Adrenal gland (tissue), 12 donors: ENCODE measurements around the gene NACC2. TPM values are rescaled to one million over a fixed set of nuclear protein-coding genes. Genes with fewer than 3 reads are reported as not detected.
"Not testable (repeated sequence)": the region's sequence is repeated elsewhere in the genome, so short reads cannot be mapped to it uniquely, and the experiment has no call there.

ENCODE experiments used
- DNase-seq, 7 donors: peaks; one replicate each; pipeline ENCODE4 v3.0.0-alpha.2; 2019 to 2020
- H3K27ac ChIP-seq, 5 donors: fragments of 200-600 bp; sonication (generic) in 4 of 5; 1 replicate in 3 of 5; 2 replicates in 2 of 5; pipeline versions ENCODE4 v1.5.1 to v1.8.0; 2016 to 2020; ENCODE audit warnings: mild to moderate bottlenecking in 1 of 5
- H3K27me3 ChIP-seq: fragments of 200-600 bp; 2 replicates; pipeline ENCODE4 v1.8.0; 2021
- H3K36me3 ChIP-seq, 2 donors: fragments of 200-600 bp; replicated peaks in 1 of 2; 1 replicate in 1 of 2; 2 replicates in 1 of 2; pipeline versions ENCODE4 v1.5.1 to v1.8.0; 2018 to 2022
- H3K4me1 ChIP-seq, 2 donors: fragments of 200-600 bp; replicated peaks in 1 of 2; 1 replicate in 1 of 2; 2 replicates in 1 of 2; pipeline versions ENCODE4 v1.5.1 to v1.8.0; 2018 to 2021
- H3K4me3 ChIP-seq, 4 donors: fragments of 200-600 bp; sonication (generic) in 3 of 4; one replicate each; pipeline ENCODE4 v1.5.1; 2016 to 2018
- H3K9me3 ChIP-seq, 3 donors: fragments of 200-600 bp; sonication (generic) in 1 of 3; replicated peaks in 1 of 3; 1 replicate in 2 of 3; 2 replicates in 1 of 3; pipeline versions ENCODE4 v1.5.1 to v1.8.0; 2016 to 2021
- CTCF ChIP-seq, 6 experiments: fragments of 450-650 bp in 4 of 6; fragments of 200-600 bp in 2 of 6; sonication (generic) in 1 of 6; IDR thresholded peaks; 1 replicate in 5 of 6; 2 replicates in 1 of 6; pipeline versions ENCODE4 v1.5.1 to v1.8.0; 2016 to 2021; ENCODE audit warnings: antibody characterized with exemption in 6 of 6, mild to moderate bottlenecking in 2 of 6, moderate library complexity in 1 of 6
- POLR2A ChIP-seq, 2 donors: fragments of 450-650 bp; IDR thresholded peaks; one replicate each; pipeline ENCODE4 v1.6.1; 2017; ENCODE audit warnings: antibody characterized with exemption in 2 of 2, mild to moderate bottlenecking in 2 of 2, moderate library complexity in 1 of 2
- WGBS, 4 donors: extraction: QIAGEN DNeasy Blood & Tissue Kit in 2 of 4; methylation state at CpG; one replicate each; pipeline versions ENCODE4 v1.1.5 to v1.1.7; 2013 to 2017; 5-methylcytosine and 5-hydroxymethylcytosine counted together
- intact Hi-C, 2 donors: fragments of 100-400 bp; cut with DNase I; formaldehyde crosslinking; loops; one replicate each; pipeline versions ENCODE4 v1.14.1 to v1.15.0; 2022 to 2023
- polyA plus RNA-seq, 3 donors: library from polyadenylated mRNA; stranded (reverse); fragments of 200-250 nt in 2 of 3; fragments of 350-450 nt in 1 of 3; fragmentation: Illumina TruSeq in 1 of 3; extraction: RNeasy Lipid Tissue Mini Kit (QIAGEN cat#74804) in 1 of 3; gene quantifications; one replicate each; pipeline ENCODE4 v1.2.3, GENCODE V29; 2013 to 2014
- total RNA-seq, 9 donors: library from RNA; depleted of rRNA in 4 of 9; stranded (reverse); fragments of >200 nt in 4 of 9; fragments of 120-200 nt in 1 of 9; fragmentation: NEBNext Ultra II Directional in 1 of 9; extraction: Animal tissue kit (Norgen Biotek cat#: 25700) in 1 of 9; gene quantifications; one replicate each; pipeline versions ENCODE4 v1.1.0 to v1.2.4, GENCODE V29; 2013 to 2023
- donor health status: healthy with polysubstance abuse.
- donor health status: Bipolar disorder and iron deficiency.
- donor health status: DM: yes; HTN: yes; CAD: no.
- donor health status: DM: no; HTN: no; CAD: no.
- donor health status: DM: no; HTN: no; CAD: no.
- donor health status: DM: yes; HTN: yes; CAD: no.

Gene NACC2
- total and polyA plus RNA-seq, 12 donors, result 3.3 to 61.0 (median 35.3) TPM

- intact Hi-C loops, result loop anchor here in 1 of 2 donors (10.0 kb wide), 1 partner anchor 264 kb away; the partner anchor contains the start of gene KCNT1
- no peaks in the 10 kb centered on the region for H3K27me3 ChIP-seq
- TF ChIP-seq POLR2A (IDR thresholded peaks at IDR 0.05) (no peak), CTCF (IDR thresholded peaks at IDR 0.05) (no peak)
- H3K27ac ChIP-seq, result peak overlapping the region in 3 of 5 donors; percentile 58 to 87 (median 77)
- H3K4me3 ChIP-seq, result no peak overlapping the region
- 21 to 28% (median 24%) methylated on average over 4 to 7 of the region's 7 CpGs for WGBS, 4 donors
- no peaks in the 10 kb centered on the region for H3K36me3 ChIP-seq
- peak in 5 of 7 donors; percentile 52 to 79 (median 67) for DNase-seq
- peaks cover 0 to 31% of the 10 kb centered on the region in 2 donors for H3K4me1 ChIP-seq
- no peaks in the 10 kb centered on the region for H3K9me3 ChIP-seq
These were observed 126.5 kb downstream of the NACC2 start for GRCh38 chr9:135968601-135969000.

- intact Hi-C loops, result loop anchor here in 1 of 2 donors (10.0 kb wide), 1 partner anchor 263 kb away; the partner anchor contains the start of gene KCNT1
- Histone ChIP-seq H3K27me3 (no peaks in the 10 kb centered on the region), H3K4me1 (peaks cover 0 to 31% of the 10 kb centered on the region in 2 donors), H3K36me3 (no peaks in the 10 kb centered on the region), H3K27ac (peak overlapping the region in 2 of 5 donors; percentile 77 to 87), H3K9me3 (no peaks in the 10 kb centered on the region), H3K4me3 (no peak overlapping the region)
- DNase-seq, result no peak
- 40 to 43% (median 42%) methylated on average over 4 to 5 of the region's 5 CpGs for WGBS, 4 donors
- TF ChIP-seq CTCF (IDR thresholded peaks at IDR 0.05) (no peak), POLR2A (IDR thresholded peaks at IDR 0.05) (no peak)
These were observed 127.0 kb downstream of the NACC2 start for GRCh38 chr9:135968083-135968476.

GRCh38 chr9:135966916-135967260, 128.2 kb downstream of the NACC2 start:
- intact Hi-C loops, result loop anchor here in 1 of 2 donors (2.0 to 10.0 kb wide), 2 partner anchors 156 to 262 kb away; partner anchors contain the start of gene KCNT1
- 61 to 83% (median 68%) methylated on average over 2 to 16 of the region's 16 CpGs for WGBS, 4 donors

DNA sequence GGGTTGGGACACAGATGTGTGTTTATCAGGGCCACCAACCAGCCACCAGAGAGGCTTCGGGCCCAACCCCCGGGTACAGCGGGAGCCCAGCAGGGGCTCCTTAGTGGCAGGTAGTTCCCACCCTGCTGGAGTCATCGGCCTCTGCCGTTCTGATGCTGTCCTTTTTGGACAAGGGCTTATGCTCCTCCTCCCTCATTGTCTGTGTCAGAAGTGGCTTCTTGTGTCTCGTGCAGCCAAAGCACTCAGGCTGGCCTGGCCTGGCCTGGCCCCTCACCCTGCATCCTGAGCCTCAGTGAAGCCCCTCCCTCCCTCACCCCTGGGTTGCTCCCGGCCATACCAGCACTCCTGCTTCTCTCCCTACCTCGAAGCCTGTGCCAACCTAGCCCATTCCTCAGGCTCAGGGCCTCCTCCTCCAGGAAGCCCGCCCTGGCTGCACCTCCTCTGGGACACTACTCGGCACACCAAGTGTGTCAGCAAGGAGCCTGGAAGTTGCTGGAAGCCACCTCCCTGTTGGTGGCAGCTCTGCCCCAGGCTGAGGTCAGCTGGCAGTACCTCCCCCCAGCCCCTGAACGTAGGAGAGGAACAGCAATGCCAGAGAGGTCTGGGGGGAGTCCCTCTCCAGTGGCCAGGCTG, 129.8 kb downstream of the NACC2 start:
- Histone ChIP-seq H3K4me1 (peaks cover 1 to 32% of the 10 kb centered on the region in 2 donors), H3K9me3 (no peaks in the 10 kb centered on the region), H3K27ac (no peak overlapping the region), H3K4me3 (no peak overlapping the region), H3K36me3 (no peaks in the 10 kb centered on the region), H3K27me3 (no peaks in the 10 kb centered on the region)
- TF ChIP-seq CTCF (IDR thresholded peaks at IDR 0.05), result no peak
- no peak for TF ChIP-seq POLR2A (IDR thresholded peaks at IDR 0.05)
- intact Hi-C loops, result loop anchor here (2.0 to 10.0 kb wide), 2 partner anchors 158 to 260 kb away; partner anchors contain the start of gene KCNT1 (in 1 of the 2)
- DNase-seq, result no peak
- 68 to 76% (median 69%) methylated on average over 7 to 11 of the region's 11 CpGs for WGBS, 4 donors

More at GRCh38 chr9:135966916-135967260, 128.2 kb downstream of the NACC2 start:
- not testable (repeated sequence) for DNase-seq, H3K27me3 ChIP-seq, H3K27ac ChIP-seq, H3K9me3 ChIP-seq, H3K36me3 ChIP-seq, H3K4me3 ChIP-seq
- H3K4me1 ChIP-seq, result peaks cover 0 to 31% of the 10 kb centered on the region in 2 donors
